Measurements from ENCODE around the gene ENDOU. TPM values are rescaled to one million over a fixed set of nuclear protein-coding genes. Genes with fewer than 3 reads are reported as not detected.

ENDOU gene
- total and polyA plus RNA-seq, 2 experiments from 2014 or later = 0.24 to 1.3 TPM

DNA sequence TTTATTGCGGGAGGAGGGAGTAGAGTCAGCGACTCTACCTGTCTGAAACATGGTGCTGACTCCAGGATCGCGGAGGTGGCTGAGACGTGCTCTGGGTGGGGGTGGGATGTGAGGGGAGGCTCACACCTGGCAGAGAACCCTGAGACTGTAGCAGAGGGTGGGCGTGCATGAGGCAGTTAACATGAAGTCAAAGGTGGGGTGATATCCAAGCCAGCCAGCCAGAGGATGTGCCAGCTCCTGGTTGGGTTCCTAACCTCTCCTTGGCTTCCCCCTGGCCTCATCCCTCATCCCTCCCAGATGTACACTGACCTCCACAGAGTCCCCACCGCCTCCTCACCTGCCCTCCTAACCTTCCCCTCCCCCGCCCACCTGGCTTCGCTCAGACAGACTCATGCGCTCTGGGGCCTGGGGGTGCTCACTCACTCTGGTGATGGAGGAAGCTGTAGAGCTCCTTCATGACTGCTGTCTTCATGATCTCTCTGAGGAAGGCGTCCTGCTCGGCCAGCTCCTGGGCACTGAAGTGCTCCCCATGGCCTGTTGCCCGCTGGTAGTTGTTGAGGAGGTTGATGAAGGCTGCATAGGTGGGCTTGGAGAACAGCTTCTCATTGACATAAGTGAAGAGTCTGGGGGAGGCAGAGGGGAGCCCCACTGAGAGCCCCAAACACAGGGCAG lies 9.3 kb downstream of the ENDOU start:
- Histone ChIP-seq H3K27ac (no peak overlapping the region), H3K4me1 (ENCODE audit: low read depth) (peaks cover 22% of the 10 kb centered on the region), H3K4me3 (no peak overlapping the region), H3K9me3 (ENCODE audit: low read depth) (no peaks in the 10 kb centered on the region), H3K27me3 (no peaks in the 10 kb centered on the region), H3K36me3 (no peaks in the 10 kb centered on the region)
- TF ChIP-seq, protein P1, sequence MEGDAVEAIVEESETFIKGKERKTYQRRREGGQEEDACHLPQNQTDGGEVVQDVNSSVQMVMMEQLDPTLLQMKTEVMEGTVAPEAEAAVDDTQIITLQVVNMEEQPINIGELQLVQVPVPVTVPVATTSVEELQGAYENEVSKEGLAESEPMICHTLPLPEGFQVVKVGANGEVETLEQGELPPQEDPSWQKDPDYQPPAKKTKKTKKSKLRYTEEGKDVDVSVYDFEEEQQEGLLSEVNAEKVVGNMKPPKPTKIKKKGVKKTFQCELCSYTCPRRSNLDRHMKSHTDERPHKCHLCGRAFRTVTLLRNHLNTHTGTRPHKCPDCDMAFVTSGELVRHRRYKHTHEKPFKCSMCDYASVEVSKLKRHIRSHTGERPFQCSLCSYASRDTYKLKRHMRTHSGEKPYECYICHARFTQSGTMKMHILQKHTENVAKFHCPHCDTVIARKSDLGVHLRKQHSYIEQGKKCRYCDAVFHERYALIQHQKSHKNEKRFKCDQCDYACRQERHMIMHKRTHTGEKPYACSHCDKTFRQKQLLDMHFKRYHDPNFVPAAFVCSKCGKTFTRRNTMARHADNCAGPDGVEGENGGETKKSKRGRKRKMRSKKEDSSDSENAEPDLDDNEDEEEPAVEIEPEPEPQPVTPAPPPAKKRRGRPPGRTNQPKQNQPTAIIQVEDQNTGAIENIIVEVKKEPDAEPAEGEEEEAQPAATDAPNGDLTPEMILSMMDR (IDR thresholded peaks at IDR 0.05; ENCODE audit: low read depth, low read length) = no peak
- DNase-seq (ENCODE audit: low read depth in 1 of 2, low spot score in 1 of 2) = no peak

DNA sequence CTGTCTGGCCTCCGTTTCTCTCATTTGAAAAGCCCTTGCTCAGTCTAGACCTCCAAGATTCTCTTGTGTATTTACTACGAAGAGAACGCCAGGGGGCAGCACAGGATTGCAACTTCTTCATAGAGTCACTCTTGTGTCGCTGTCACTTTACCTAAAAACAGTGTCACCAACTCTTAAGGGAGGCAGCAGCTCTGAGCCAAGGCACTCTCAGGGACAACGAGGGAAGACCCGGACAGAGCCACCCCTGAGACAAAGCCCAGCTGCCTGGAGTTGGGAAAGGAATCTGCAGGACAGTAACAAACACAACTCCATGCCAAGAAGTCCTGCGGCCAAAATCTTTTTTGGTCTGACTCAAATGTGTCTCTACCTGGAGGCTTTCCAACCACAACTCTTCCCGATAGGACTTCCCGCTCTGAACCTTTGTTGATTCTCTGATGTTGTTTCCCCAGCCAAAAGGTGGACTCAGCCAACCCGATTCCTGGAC lies 9.9 kb downstream of the ENDOU start:
- H3K27ac ChIP-seq = no peak overlapping the region
- H3K36me3 ChIP-seq = no peaks in the 10 kb centered on the region
- no peaks in the 10 kb centered on the region for H3K9me3 ChIP-seq (ENCODE audit: low read depth)
- H3K4me1 ChIP-seq (ENCODE audit: low read depth) = peaks cover 22% of the 10 kb centered on the region
- no peak overlapping the region for H3K4me3 ChIP-seq
- H3K27me3 ChIP-seq = no peaks in the 10 kb centered on the region
- DNase-seq (ENCODE audit: low read depth in 1 of 2, low spot score in 1 of 2) = peak; percentile 80 to 92
- TF ChIP-seq, protein P1 (IDR thresholded peaks at IDR 0.05; ENCODE audit: low read depth, low read length) = peak; percentile 79

DNA sequence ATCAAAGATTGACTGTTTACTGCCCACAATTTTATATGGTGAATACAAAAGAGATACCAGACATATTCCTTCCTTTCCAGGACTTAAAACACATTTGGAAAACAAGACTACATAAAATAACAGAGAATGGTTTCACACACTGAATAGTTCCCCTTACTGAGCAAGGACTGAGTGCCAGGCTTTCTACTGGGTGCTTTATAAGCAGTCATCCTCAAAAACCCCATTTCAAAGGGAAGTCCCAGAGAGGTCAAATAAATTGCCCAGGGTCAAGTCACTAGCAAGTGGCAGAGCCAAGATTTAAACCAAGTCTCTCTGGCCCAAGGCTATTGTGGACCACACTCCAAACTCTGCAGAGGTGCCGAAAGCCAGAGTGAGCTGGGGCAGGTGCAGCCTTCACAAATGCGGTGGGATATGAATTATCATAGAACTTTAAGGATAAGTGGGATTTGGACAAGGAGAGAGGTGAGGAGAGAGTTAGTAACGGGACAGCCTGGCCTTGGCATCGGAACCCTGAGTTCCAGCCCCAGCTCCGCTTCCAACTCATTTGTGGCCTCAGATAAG lies 10.4 kb downstream of the ENDOU start:
- H3K27ac ChIP-seq = no peak overlapping the region
- no peaks in the 10 kb centered on the region for H3K36me3 ChIP-seq
- no peaks in the 10 kb centered on the region for H3K9me3 ChIP-seq (ENCODE audit: low read depth)
- TF ChIP-seq, protein P1 (IDR thresholded peaks at IDR 0.05; ENCODE audit: low read depth, low read length) = no peak
- H3K4me1 ChIP-seq (ENCODE audit: low read depth) = peaks cover 22% of the 10 kb centered on the region
- no peaks in the 10 kb centered on the region for H3K27me3 ChIP-seq
- no peak for DNase-seq (ENCODE audit: low read depth in 1 of 2, low spot score in 1 of 2)
- no peak overlapping the region for H3K4me3 ChIP-seq

DNA sequence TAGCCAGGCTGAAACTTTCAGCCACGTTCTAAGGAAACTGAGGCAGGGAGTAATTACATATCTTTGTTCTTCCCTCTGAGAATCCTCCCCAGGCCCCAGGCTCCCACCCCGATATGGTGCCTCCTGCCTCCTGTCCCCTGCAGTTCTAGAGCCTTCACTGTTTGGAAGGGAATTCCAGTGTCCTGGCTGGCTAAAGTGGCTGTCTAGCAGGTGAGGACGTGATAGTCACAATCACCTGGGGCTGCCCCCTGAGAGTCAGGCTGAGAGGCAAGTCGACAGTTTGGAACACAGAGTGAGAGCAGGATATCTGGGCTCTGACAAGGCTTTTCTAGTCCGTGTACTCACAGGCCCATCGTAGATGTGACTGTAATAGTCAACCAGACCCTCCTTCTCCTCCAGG lies 13.1 kb downstream of the ENDOU start:
- no peaks in the 10 kb centered on the region for H3K27me3 ChIP-seq
- H3K4me1 ChIP-seq (ENCODE audit: low read depth) = peaks cover 11% of the 10 kb centered on the region
- DNase-seq (ENCODE audit: low read depth in 1 of 2, low spot score in 1 of 2) = peak in 1 of 2 donors; percentile 43

DNA sequence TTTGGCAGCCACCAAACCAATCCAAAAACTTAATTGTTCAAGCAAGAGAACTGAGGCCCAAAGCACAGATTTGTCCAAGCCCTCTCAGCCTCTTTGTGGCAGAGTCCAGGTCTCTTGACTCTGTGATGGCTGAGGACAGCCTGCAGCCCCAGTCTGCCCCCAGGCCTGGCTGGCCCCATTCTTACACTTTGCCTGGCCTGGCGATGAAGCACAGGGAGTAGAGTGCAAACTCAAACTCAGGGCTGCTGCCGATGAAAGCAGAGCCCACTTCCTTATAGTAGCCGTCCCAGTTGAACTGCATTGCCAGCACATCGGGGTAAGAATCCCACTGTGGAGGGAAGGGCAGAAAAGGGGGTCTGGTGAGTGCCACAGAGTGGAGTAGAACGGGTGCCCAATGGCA lies 13.8 kb downstream of the ENDOU start:
- no peaks in the 10 kb centered on the region for H3K36me3 ChIP-seq
- H3K4me3 ChIP-seq = no peak overlapping the region
- no peak for DNase-seq (ENCODE audit: low read depth in 1 of 2, low spot score in 1 of 2)
- H3K27me3 ChIP-seq = no peaks in the 10 kb centered on the region
- peaks cover 11% of the 10 kb centered on the region for H3K4me1 ChIP-seq (ENCODE audit: low read depth)
- no peak overlapping the region for H3K27ac ChIP-seq
- H3K9me3 ChIP-seq (ENCODE audit: low read depth) = no peaks in the 10 kb centered on the region
- TF ChIP-seq, protein P1 (IDR thresholded peaks at IDR 0.05; ENCODE audit: low read depth, low read length) = no peak

More for the DNA sequence above, 13.1 kb downstream of the ENDOU start:
- Histone ChIP-seq H3K27ac (peak overlapping the region; percentile 62), H3K4me3 (no peak overlapping the region), H3K36me3 (no peaks in the 10 kb centered on the region), H3K9me3 (ENCODE audit: low read depth) (no peaks in the 10 kb centered on the region)
- TF ChIP-seq, protein P1 (IDR thresholded peaks at IDR 0.05; ENCODE audit: low read depth, low read length) = no peak
